ENCODE data around the gene SPEN.
"Not testable (repeated sequence)": the region's sequence is repeated elsewhere in the genome, so short reads cannot be mapped to it uniquely, and the experiment has no call there.

The SPEN gene

DNA sequence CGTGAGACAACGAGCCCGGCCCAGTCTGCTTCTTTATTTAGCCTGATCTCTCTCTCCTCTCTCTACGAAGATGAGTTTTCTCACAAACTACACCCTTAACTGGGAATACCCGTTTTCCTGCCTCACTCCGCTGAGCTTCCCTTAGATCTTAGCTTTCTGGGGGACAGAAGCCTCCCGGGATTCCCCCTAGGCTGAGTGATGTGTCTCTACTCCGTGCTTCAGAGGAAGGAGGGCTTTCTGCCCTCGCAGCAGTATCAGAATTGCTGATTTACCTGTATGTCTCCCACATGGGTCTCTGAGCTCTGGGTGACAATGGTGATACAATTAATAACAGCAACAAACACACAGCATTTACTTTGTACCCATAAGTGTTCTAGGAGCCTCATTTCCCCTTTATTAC lies 127.3 kb downstream of the SPEN start:
- TF ChIP-seq, protein P1, sequence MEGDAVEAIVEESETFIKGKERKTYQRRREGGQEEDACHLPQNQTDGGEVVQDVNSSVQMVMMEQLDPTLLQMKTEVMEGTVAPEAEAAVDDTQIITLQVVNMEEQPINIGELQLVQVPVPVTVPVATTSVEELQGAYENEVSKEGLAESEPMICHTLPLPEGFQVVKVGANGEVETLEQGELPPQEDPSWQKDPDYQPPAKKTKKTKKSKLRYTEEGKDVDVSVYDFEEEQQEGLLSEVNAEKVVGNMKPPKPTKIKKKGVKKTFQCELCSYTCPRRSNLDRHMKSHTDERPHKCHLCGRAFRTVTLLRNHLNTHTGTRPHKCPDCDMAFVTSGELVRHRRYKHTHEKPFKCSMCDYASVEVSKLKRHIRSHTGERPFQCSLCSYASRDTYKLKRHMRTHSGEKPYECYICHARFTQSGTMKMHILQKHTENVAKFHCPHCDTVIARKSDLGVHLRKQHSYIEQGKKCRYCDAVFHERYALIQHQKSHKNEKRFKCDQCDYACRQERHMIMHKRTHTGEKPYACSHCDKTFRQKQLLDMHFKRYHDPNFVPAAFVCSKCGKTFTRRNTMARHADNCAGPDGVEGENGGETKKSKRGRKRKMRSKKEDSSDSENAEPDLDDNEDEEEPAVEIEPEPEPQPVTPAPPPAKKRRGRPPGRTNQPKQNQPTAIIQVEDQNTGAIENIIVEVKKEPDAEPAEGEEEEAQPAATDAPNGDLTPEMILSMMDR (IDR thresholded peaks at IDR 0.05; ENCODE audit: low read depth, low read length, missing control alignments), result no peak
- no peak for DNase-seq (ENCODE audit: low read depth)
- peak overlapping the region; percentile 68 for H3K4me3 ChIP-seq (ENCODE audit: low read depth, low read length)
- in situ Hi-C loops (cut with HindIII; ENCODE audit: low sequenced_read_pairs), result no loop called here

DNA sequence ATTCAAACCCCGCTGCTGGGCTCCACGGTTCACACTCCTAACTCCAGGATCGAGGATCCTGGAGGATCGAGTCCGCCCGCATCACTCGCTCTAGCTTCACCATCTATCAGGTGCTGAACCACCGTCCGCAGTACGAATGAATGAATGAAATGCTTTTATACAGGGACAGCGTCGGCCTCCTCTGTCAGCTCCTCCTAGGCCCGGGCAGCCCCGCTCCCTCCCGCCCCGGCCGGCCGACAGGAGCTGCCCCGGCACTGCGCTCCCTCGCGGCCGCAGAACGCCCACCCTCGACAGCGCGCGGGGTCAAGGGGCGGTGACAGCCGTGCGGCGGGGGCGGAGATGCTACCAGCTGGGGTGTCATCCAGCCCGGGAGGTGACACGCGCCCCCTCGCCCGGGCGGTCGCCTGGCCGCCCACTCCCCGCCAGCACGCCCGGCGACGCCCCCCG lies 127.9 kb downstream of the SPEN start:
- TF ChIP-seq, protein P1 (IDR thresholded peaks at IDR 0.05; ENCODE audit: low read depth, low read length, missing control alignments), result no peak
- H3K4me3 ChIP-seq (ENCODE audit: low read depth, low read length), result peak overlapping the region; percentile 68
- in situ Hi-C loops (cut with HindIII; ENCODE audit: low sequenced_read_pairs), result no loop called here
- no peak for DNase-seq (ENCODE audit: low read depth)

- peak; percentile 84 for DNase-seq (ENCODE audit: low read depth)
- in situ Hi-C loops (cut with HindIII; ENCODE audit: low sequenced_read_pairs), result no loop called here
- TF ChIP-seq, protein P1 (IDR thresholded peaks at IDR 0.05; ENCODE audit: low read depth, low read length, missing control alignments), result no peak
- peak within 1 kb of the TSS; percentile 68 for H3K4me3 ChIP-seq (ENCODE audit: low read depth, low read length)
Measured at GRCh38 chr1:15975805-15976680, 128.5 kb downstream of the SPEN start, which contains the start of gene ZBTB17. ZBTB17 (minus strand) TSS chr1:15976101; CDS start chr1:15948495, 27,606 bp downstream.

GRCh38 chr1:15977947-15978346 lies 130.4 kb downstream of the SPEN start:
- DNase-seq (ENCODE audit: low read depth); in situ Hi-C loops (cut with HindIII; ENCODE audit: low sequenced_read_pairs); H3K4me3 ChIP-seq (ENCODE audit: low read depth, low read length): not testable (repeated sequence)

DNA sequence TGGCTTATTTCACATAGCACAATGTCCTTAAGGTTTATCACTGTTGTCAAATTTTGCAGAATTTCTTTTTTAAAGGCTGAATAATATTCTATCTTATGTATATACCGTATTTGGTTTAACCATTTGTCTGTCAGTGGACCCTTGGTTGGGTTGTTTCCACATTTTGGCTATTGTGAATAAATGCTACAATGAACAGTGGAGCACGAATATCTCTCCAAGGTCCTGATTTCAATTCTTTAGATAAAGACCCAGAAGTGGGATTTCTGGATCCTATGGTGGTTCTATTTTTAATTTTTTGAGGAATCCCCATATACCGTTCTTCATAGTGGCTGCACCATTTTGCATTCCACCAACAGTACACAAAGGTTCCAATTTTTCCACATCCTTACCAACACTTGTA lies 134.2 kb downstream of the SPEN start:
- no peak for DNase-seq (ENCODE audit: low read depth)
- no peak overlapping the region for H3K4me3 ChIP-seq (ENCODE audit: low read depth, low read length)
- TF ChIP-seq, protein P1 (IDR thresholded peaks at IDR 0.05; ENCODE audit: low read depth, low read length, missing control alignments), result no peak
- in situ Hi-C loops (cut with HindIII; ENCODE audit: low sequenced_read_pairs), result no loop called here

GRCh38 chr1:15983275-15983674 lies 135.8 kb downstream of the SPEN start:
- in situ Hi-C loops (cut with HindIII; ENCODE audit: low sequenced_read_pairs), result no loop called here
- TF ChIP-seq, protein P1 (IDR thresholded peaks at IDR 0.05; ENCODE audit: low read depth, low read length, missing control alignments), result no peak
- DNase-seq (ENCODE audit: low read depth), result no peak
- no peak overlapping the region for H3K4me3 ChIP-seq (ENCODE audit: low read depth, low read length)

- in situ Hi-C loops (cut with HindIII; ENCODE audit: low sequenced_read_pairs), result no loop called here
- DNase-seq (ENCODE audit: low read depth), result no peak
- TF ChIP-seq, protein P1 (IDR thresholded peaks at IDR 0.05; ENCODE audit: low read depth, low read length, missing control alignments), result no peak
- H3K4me3 ChIP-seq (ENCODE audit: low read depth, low read length), result no peak overlapping the region
Measured at GRCh38 chr1:15985611-15986297, 138.2 kb downstream of the SPEN start.

All from astrocyte of the cerebellum (primary cell).